ENCODE measurements around the gene TBX18. TPM values are rescaled to one million over a fixed set of nuclear protein-coding genes. Genes with fewer than 3 reads are reported as not detected.

Gene TBX18
- total and polyA plus RNA-seq, 9 of the 15 experiments (the other 6 are each of a cell fraction or from before 2014, with no cell fraction given): 4.0 to 36.1 (median 20.7) TPM

- Histone ChIP-seq H2AFZ (ENCODE audit: low read depth, low read length) (no peak overlapping the region), H3K27me3 (ENCODE audit: control insufficient read depth in 2 of 2, insufficient read depth in 2 of 2, low read length in 2 of 2) (no peaks in the 10 kb centered on the region), H3K4me2 (ENCODE audit: insufficient read depth, low read length) (no peak overlapping the region), H3K4me3 (no peak overlapping the region), H3K9me1 (ENCODE audit: control insufficient read depth, insufficient read depth, low read length) (no peaks in the 10 kb centered on the region), H3K36me3 (ENCODE audit: control insufficient read depth, insufficient read depth, low read length) (peaks cover 78% of the 10 kb centered on the region), H3K4me1 (replicated peaks in 1 of 2; ENCODE audit: control insufficient read depth in 2 of 2, insufficient read depth in 2 of 2, low read length in 2 of 2) (no peaks in the 10 kb centered on the region), H3K27ac (ENCODE audit: extremely low read depth, low read depth, low read length) (no peak overlapping the region), H4K20me1 (replicated peaks; ENCODE audit: control insufficient read depth, insufficient read depth, low read length) (no peaks in the 10 kb centered on the region), H3K79me2 (ENCODE audit: control insufficient read depth, insufficient read depth, low read length) (peaks cover 8% of the 10 kb centered on the region; the same call in 1 of the 3 replicates), H3K9me3 (replicated peaks; ENCODE audit: control insufficient read depth, insufficient read depth, low read depth, low read length) (no peaks in the 10 kb centered on the region), H3K9ac (ENCODE audit: insufficient read depth in 1 of 2, low read depth in 2 of 2, low read length in 2 of 2) (no peak overlapping the region)
- intact Hi-C loops (cut with micrococcal nuclease) (no loop called here), in situ Hi-C loops (cut with MboI) (no loop called here)
- POLR2A ChIA-PET: interaction anchor here (0.8 to 1.0 kb wide), 2 partner anchors 15 to 41 kb away, joined by 3 to 4 read pairs; no protein-coding TSS in a partner anchor
- WGBS (ENCODE audit: insufficient coverage, low coverage, missing lambda C conversion rate): 94% methylated on average over 2 of the region's 2 CpGs
- ATAC-seq: no peak
- DNase-seq (ENCODE audit: extremely low read depth in 1 of 4, low spot score in 3 of 4): no peak
- BruUV-seq (replicated peaks): no TSS peak
- FAIRE-seq: no peak
- CTCF ChIA-PET (ENCODE audit: low intra/inter-chr PET ratio): no interaction called here
- TF ChIP-seq RHOXF2B (CRISPR knock-in tag; conservative IDR thresholded peaks at IDR 0.05): no peak
- TF ChIP-seq, protein P1, sequence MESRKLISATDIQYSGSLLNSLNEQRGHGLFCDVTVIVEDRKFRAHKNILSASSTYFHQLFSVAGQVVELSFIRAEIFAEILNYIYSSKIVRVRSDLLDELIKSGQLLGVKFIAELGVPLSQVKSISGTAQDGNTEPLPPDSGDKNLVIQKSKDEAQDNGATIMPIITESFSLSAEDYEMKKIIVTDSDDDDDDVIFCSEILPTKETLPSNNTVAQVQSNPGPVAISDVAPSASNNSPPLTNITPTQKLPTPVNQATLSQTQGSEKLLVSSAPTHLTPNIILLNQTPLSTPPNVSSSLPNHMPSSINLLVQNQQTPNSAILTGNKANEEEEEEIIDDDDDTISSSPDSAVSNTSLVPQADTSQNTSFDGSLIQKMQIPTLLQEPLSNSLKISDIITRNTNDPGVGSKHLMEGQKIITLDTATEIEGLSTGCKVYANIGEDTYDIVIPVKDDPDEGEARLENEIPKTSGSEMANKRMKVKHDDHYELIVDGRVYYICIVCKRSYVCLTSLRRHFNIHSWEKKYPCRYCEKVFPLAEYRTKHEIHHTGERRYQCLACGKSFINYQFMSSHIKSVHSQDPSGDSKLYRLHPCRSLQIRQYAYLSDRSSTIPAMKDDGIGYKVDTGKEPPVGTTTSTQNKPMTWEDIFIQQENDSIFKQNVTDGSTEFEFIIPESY (CRISPR knock-in tag; IDR thresholded peaks at IDR 0.05): no peak
- no peak for TF ChIP-seq MTA3 (IDR thresholded peaks at IDR 0.05; ENCODE audit: borderline replicate concordance)
- TF ChIP-seq MTF1 (CRISPR knock-in tag; IDR thresholded peaks at IDR 0.05; ENCODE audit: borderline replicate concordance): no peak
- no peak for TF ChIP-seq BDP1 (IDR thresholded peaks at IDR 0.05; ENCODE audit: insufficient read depth, insufficient read length)
- TF ChIP-seq, protein P2, sequence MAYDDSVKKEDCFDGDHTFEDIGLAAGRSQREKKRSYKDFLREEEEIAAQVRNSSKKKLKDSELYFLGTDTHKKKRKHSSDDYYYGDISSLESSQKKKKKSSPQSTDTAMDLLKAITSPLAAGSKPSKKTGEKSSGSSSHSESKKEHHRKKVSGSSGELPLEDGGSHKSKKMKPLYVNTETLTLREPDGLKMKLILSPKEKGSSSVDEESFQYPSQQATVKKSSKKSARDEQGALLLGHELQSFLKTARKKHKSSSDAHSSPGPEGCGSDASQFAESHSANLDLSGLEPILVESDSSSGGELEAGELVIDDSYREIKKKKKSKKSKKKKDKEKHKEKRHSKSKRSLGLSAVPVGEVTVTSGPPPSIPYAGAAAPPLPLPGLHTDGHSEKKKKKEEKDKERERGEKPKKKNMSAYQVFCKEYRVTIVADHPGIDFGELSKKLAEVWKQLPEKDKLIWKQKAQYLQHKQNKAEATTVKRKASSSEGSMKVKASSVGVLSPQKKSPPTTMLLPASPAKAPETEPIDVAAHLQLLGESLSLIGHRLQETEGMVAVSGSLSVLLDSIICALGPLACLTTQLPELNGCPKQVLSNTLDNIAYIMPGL (CRISPR knock-in tag; IDR thresholded peaks at IDR 0.05): no peak
- no peak for TF ChIP-seq HDAC8 (tag; IDR thresholded peaks at IDR 0.05)
- no peak for TF ChIP-seq YY1 (IDR thresholded peaks at IDR 0.05; ENCODE audit: borderline replicate concordance in 1 of 3, control insufficient read depth in 1 of 3, extremely low read depth in 1 of 3, insufficient read depth in 3 of 3, insufficient read length in 1 of 3, insufficient replicate concordance in 2 of 3, low read depth in 1 of 3, low read length in 2 of 3)
- TF ChIP-seq, protein P3, sequence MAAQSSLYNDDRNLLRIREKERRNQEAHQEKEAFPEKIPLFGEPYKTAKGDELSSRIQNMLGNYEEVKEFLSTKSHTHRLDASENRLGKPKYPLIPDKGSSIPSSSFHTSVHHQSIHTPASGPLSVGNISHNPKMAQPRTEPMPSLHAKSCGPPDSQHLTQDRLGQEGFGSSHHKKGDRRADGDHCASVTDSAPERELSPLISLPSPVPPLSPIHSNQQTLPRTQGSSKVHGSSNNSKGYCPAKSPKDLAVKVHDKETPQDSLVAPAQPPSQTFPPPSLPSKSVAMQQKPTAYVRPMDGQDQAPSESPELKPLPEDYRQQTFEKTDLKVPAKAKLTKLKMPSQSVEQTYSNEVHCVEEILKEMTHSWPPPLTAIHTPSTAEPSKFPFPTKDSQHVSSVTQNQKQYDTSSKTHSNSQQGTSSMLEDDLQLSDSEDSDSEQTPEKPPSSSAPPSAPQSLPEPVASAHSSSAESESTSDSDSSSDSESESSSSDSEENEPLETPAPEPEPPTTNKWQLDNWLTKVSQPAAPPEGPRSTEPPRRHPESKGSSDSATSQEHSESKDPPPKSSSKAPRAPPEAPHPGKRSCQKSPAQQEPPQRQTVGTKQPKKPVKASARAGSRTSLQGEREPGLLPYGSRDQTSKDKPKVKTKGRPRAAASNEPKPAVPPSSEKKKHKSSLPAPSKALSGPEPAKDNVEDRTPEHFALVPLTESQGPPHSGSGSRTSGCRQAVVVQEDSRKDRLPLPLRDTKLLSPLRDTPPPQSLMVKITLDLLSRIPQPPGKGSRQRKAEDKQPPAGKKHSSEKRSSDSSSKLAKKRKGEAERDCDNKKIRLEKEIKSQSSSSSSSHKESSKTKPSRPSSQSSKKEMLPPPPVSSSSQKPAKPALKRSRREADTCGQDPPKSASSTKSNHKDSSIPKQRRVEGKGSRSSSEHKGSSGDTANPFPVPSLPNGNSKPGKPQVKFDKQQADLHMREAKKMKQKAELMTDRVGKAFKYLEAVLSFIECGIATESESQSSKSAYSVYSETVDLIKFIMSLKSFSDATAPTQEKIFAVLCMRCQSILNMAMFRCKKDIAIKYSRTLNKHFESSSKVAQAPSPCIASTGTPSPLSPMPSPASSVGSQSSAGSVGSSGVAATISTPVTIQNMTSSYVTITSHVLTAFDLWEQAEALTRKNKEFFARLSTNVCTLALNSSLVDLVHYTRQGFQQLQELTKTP (IDR thresholded peaks at IDR 0.05; ENCODE audit: low read depth in 1 of 2, partially characterized antibody in 2 of 2): no peak
- TF ChIP-seq FOXP1 (CRISPR knock-in tag; IDR thresholded peaks at IDR 0.05): no peak
- no peak for TF ChIP-seq FOXA1 (IDR thresholded peaks at IDR 0.05; ENCODE audit: borderline replicate concordance)
- no peak for TF ChIP-seq KDM1A (IDR thresholded peaks at IDR 0.05)
- TF ChIP-seq TRIM28 (IDR thresholded peaks at IDR 0.05): no peak
- TF ChIP-seq, protein P4, sequence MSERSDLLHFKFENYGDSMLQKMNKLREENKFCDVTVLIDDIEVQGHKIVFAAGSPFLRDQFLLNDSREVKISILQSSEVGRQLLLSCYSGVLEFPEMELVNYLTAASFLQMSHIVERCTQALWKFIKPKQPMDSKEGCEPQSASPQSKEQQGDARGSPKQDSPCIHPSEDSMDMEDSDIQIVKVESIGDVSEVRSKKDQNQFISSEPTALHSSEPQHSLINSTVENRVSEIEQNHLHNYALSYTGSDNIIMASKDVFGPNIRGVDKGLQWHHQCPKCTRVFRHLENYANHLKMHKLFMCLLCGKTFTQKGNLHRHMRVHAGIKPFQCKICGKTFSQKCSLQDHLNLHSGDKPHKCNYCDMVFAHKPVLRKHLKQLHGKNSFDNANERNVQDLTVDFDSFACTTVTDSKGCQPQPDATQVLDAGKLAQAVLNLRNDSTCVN (CRISPR knock-in tag; IDR thresholded peaks at IDR 0.05): no peak
Observed at GRCh38 chr6:84748376-84748775, 16.0 kb downstream of the TBX18 start.
